ENCODE data around the gene POU2AF1. TPM values are rescaled to one million over a fixed set of nuclear protein-coding genes. Genes with fewer than 3 reads are reported as not detected.

The POU2AF1 gene
- total RNA-seq, 1 experiment from 2014 or later: 0.22 TPM

DNA sequence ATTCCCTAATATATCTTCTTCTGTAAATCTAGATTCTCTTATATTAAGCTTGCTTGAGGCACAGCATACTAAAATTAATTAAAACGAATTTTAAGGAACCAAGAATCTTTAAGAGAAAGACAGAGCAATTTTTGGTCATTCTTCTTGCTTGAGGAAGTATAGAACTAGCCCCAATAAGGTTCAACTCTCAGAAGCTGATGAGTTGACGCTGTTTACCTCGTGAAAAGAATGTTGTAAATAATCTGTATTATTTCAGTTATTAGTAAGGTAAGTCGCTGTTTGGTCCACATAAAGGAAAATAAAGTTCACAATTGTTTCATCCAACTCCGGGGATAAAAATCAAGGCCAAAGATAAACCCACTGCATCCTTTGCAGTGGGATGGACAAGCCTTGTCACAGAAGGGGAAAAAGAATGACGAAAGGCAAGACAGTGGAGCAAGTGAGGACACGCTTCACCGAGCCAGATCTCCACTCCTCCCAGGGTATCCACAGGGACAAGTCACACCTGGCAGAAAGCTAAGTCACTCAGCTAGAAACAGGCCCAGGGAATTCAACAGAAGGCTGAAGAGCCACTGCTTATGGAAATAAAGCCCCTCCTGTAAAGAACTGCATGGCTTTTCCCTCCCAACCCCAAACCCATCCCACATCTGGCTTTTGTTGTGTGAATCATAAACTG is 752 bp downstream of the POU2AF1 start:
- Mint-ChIP-seq H3K27me3 (ENCODE audit: low read depth) (no peaks in the 10 kb centered on the region), H3K9me3 (no peaks in the 10 kb centered on the region), H3K4me1 (0 out of 2 replicates have a peak, but pooled peaks cover 5% of the 10 kb centered on the region), H3K27ac (no peak overlapping the region), H3K4me3 (no peak overlapping the region), H3K36me3 (no peaks in the 10 kb centered on the region)
- DNase-seq (ENCODE audit: low spot score) (no peak), ATAC-seq (no peak)
- CTCF ChIA-PET: no interaction called here
- POLR2A ChIA-PET: no interaction called here
- TF ChIP-seq, protein P1, sequence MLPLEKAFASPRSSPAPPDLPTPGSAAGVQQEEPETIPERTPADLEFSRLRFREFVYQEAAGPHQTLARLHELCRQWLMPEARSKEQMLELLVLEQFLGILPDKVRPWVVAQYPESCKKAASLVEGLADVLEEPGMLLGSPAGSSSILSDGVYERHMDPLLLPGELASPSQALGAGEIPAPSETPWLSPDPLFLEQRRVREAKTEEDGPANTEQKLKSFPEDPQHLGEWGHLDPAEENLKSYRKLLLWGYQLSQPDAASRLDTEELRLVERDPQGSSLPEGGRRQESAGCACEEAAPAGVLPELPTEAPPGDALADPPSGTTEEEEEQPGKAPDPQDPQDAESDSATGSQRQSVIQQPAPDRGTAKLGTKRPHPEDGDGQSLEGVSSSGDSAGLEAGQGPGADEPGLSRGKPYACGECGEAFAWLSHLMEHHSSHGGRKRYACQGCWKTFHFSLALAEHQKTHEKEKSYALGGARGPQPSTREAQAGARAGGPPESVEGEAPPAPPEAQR (CRISPR knock-in tag; IDR thresholded peaks at IDR 0.05): no peak
- no peak for TF ChIP-seq ZNF219 (CRISPR knock-in tag; IDR thresholded peaks at IDR 0.05; ENCODE audit: borderline replicate concordance)
- TF ChIP-seq, protein P2, sequence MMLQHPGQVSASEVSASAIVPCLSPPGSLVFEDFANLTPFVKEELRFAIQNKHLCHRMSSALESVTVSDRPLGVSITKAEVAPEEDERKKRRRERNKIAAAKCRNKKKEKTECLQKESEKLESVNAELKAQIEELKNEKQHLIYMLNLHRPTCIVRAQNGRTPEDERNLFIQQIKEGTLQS (CRISPR knock-in tag; conservative IDR thresholded peaks at IDR 0.05): no peak
- no peak for TF ChIP-seq GABPB1 (CRISPR knock-in tag; IDR thresholded peaks at IDR 0.05)
- TF ChIP-seq, protein P3, sequence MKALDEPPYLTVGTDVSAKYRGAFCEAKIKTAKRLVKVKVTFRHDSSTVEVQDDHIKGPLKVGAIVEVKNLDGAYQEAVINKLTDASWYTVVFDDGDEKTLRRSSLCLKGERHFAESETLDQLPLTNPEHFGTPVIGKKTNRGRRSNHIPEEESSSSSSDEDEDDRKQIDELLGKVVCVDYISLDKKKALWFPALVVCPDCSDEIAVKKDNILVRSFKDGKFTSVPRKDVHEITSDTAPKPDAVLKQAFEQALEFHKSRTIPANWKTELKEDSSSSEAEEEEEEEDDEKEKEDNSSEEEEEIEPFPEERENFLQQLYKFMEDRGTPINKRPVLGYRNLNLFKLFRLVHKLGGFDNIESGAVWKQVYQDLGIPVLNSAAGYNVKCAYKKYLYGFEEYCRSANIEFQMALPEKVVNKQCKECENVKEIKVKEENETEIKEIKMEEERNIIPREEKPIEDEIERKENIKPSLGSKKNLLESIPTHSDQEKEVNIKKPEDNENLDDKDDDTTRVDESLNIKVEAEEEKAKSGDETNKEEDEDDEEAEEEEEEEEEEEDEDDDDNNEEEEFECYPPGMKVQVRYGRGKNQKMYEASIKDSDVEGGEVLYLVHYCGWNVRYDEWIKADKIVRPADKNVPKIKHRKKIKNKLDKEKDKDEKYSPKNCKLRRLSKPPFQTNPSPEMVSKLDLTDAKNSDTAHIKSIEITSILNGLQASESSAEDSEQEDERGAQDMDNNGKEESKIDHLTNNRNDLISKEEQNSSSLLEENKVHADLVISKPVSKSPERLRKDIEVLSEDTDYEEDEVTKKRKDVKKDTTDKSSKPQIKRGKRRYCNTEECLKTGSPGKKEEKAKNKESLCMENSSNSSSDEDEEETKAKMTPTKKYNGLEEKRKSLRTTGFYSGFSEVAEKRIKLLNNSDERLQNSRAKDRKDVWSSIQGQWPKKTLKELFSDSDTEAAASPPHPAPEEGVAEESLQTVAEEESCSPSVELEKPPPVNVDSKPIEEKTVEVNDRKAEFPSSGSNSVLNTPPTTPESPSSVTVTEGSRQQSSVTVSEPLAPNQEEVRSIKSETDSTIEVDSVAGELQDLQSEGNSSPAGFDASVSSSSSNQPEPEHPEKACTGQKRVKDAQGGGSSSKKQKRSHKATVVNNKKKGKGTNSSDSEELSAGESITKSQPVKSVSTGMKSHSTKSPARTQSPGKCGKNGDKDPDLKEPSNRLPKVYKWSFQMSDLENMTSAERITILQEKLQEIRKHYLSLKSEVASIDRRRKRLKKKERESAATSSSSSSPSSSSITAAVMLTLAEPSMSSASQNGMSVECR (CRISPR knock-in tag; IDR thresholded peaks at IDR 0.05; ENCODE audit: borderline replicate concordance): no peak
- TF ChIP-seq NR2C2 (CRISPR knock-in tag; IDR thresholded peaks at IDR 0.05): no peak
- TF ChIP-seq OVOL2 (CRISPR knock-in tag; IDR thresholded peaks at IDR 0.05; ENCODE audit: borderline replicate concordance): no peak
- no peak for TF ChIP-seq TEAD1 (CRISPR knock-in tag; IDR thresholded peaks at IDR 0.05)
- TF ChIP-seq SP1 (CRISPR knock-in tag; conservative IDR thresholded peaks at IDR 0.05): no peak
- TF ChIP-seq NFE2L1 (CRISPR knock-in tag; IDR thresholded peaks at IDR 0.05): no peak
- TF ChIP-seq ESRRA (CRISPR knock-in tag; IDR thresholded peaks at IDR 0.05; ENCODE audit: borderline replicate concordance): no peak
- TF ChIP-seq, protein P4, sequence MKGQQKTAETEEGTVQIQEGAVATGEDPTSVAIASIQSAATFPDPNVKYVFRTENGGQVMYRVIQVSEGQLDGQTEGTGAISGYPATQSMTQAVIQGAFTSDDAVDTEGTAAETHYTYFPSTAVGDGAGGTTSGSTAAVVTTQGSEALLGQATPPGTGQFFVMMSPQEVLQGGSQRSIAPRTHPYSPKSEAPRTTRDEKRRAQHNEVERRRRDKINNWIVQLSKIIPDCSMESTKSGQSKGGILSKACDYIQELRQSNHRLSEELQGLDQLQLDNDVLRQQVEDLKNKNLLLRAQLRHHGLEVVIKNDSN (CRISPR knock-in tag; IDR thresholded peaks at IDR 0.05): no peak
- TF ChIP-seq, protein P5, sequence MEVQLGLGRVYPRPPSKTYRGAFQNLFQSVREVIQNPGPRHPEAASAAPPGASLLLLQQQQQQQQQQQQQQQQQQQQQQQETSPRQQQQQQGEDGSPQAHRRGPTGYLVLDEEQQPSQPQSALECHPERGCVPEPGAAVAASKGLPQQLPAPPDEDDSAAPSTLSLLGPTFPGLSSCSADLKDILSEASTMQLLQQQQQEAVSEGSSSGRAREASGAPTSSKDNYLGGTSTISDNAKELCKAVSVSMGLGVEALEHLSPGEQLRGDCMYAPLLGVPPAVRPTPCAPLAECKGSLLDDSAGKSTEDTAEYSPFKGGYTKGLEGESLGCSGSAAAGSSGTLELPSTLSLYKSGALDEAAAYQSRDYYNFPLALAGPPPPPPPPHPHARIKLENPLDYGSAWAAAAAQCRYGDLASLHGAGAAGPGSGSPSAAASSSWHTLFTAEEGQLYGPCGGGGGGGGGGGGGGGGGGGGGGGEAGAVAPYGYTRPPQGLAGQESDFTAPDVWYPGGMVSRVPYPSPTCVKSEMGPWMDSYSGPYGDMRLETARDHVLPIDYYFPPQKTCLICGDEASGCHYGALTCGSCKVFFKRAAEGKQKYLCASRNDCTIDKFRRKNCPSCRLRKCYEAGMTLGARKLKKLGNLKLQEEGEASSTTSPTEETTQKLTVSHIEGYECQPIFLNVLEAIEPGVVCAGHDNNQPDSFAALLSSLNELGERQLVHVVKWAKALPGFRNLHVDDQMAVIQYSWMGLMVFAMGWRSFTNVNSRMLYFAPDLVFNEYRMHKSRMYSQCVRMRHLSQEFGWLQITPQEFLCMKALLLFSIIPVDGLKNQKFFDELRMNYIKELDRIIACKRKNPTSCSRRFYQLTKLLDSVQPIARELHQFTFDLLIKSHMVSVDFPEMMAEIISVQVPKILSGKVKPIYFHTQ (CRISPR knock-in tag; IDR thresholded peaks at IDR 0.05): no peak
- TF ChIP-seq, protein P6, sequence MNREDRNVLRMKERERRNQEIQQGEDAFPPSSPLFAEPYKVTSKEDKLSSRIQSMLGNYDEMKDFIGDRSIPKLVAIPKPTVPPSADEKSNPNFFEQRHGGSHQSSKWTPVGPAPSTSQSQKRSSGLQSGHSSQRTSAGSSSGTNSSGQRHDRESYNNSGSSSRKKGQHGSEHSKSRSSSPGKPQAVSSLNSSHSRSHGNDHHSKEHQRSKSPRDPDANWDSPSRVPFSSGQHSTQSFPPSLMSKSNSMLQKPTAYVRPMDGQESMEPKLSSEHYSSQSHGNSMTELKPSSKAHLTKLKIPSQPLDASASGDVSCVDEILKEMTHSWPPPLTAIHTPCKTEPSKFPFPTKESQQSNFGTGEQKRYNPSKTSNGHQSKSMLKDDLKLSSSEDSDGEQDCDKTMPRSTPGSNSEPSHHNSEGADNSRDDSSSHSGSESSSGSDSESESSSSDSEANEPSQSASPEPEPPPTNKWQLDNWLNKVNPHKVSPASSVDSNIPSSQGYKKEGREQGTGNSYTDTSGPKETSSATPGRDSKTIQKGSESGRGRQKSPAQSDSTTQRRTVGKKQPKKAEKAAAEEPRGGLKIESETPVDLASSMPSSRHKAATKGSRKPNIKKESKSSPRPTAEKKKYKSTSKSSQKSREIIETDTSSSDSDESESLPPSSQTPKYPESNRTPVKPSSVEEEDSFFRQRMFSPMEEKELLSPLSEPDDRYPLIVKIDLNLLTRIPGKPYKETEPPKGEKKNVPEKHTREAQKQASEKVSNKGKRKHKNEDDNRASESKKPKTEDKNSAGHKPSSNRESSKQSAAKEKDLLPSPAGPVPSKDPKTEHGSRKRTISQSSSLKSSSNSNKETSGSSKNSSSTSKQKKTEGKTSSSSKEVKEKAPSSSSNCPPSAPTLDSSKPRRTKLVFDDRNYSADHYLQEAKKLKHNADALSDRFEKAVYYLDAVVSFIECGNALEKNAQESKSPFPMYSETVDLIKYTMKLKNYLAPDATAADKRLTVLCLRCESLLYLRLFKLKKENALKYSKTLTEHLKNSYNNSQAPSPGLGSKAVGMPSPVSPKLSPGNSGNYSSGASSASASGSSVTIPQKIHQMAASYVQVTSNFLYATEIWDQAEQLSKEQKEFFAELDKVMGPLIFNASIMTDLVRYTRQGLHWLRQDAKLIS (CRISPR knock-in tag; IDR thresholded peaks at IDR 0.05; ENCODE audit: borderline replicate concordance): no peak
- TF ChIP-seq ZNF138 (CRISPR knock-in tag; conservative IDR thresholded peaks at IDR 0.05): no peak
- TF ChIP-seq, protein P7, sequence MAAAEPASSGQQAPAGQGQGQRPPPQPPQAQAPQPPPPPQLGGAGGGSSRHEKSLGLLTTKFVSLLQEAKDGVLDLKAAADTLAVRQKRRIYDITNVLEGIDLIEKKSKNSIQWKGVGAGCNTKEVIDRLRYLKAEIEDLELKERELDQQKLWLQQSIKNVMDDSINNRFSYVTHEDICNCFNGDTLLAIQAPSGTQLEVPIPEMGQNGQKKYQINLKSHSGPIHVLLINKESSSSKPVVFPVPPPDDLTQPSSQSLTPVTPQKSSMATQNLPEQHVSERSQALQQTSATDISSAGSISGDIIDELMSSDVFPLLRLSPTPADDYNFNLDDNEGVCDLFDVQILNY (CRISPR knock-in tag; IDR thresholded peaks at IDR 0.05): no peak
- no peak for TF ChIP-seq NFATC4 (CRISPR knock-in tag; IDR thresholded peaks at IDR 0.05)
